CD4-positive, alpha-beta T cell treated with Interleukin-10 for 1 hour (primary cell): ENCODE measurements around the gene BCKDHB.
"Not testable (repeated sequence)": the region's sequence is repeated elsewhere in the genome, so short reads cannot be mapped to it uniquely, and the experiment has no call there.

Experiments
- DNase-seq: peaks from one replicate; pipeline ENCODE4 v3.0.0-alpha.2; 2020

Gene BCKDHB

GRCh38 chr6:80271074-80271473, 164.6 kb downstream of the BCKDHB start:
- no peak for DNase-seq

- DNase-seq = no peak
These were observed 166.5 kb downstream of the BCKDHB start for GRCh38 chr6:80272988-80273387.

- DNase-seq = no peak
These were observed 170.4 kb downstream of the BCKDHB start for GRCh38 chr6:80276861-80277260.

- no peak for DNase-seq
These were observed 171.0 kb downstream of the BCKDHB start for GRCh38 chr6:80277501-80277900.

GRCh38 chr6:80280262-80281010, 174.0 kb downstream of the BCKDHB start:
- no peak for DNase-seq

- DNase-seq = no peak
These were observed 176.6 kb downstream of the BCKDHB start for GRCh38 chr6:80282913-80283554.

- DNase-seq = no peak
These were observed 180.6 kb downstream of the BCKDHB start for GRCh38 chr6:80287112-80287511.

GRCh38 chr6:80287607-80288006, 181.1 kb downstream of the BCKDHB start:
- DNase-seq = no peak

- DNase-seq = no peak
These were observed 183.3 kb downstream of the BCKDHB start for GRCh38 chr6:80289727-80290126.

- not testable (repeated sequence) for DNase-seq
These were observed 188.1 kb downstream of the BCKDHB start for GRCh38 chr6:80294531-80294930.

GRCh38 chr6:80302716-80303115, 196.2 kb downstream of the BCKDHB start:
- no peak for DNase-seq

GRCh38 chr6:80304014-80304413, 197.5 kb downstream of the BCKDHB start:
- DNase-seq = no peak

GRCh38 chr6:80314531-80314930, 208.1 kb downstream of the BCKDHB start:
- DNase-seq = no peak

GRCh38 chr6:80316686-80317231, 210.3 kb downstream of the BCKDHB start:
- DNase-seq = no peak

- no peak for DNase-seq
These were observed 212.7 kb downstream of the BCKDHB start for GRCh38 chr6:80319196-80319595.

- no peak for DNase-seq
These were observed 214.5 kb downstream of the BCKDHB start for GRCh38 chr6:80321011-80321410.

GRCh38 chr6:80325742-80326141, 219.3 kb downstream of the BCKDHB start:
- DNase-seq = no peak

GRCh38 chr6:80328652-80329051, 222.2 kb downstream of the BCKDHB start:
- DNase-seq = no peak

GRCh38 chr6:80329496-80329895, 223.0 kb downstream of the BCKDHB start:
- no peak for DNase-seq

GRCh38 chr6:80330961-80331360, 224.5 kb downstream of the BCKDHB start:
- DNase-seq = no peak

- no peak for DNase-seq
These were observed 225.1 kb downstream of the BCKDHB start for GRCh38 chr6:80331522-80331921.

- DNase-seq = no peak
These were observed 225.5 kb downstream of the BCKDHB start for GRCh38 chr6:80331974-80332373.

GRCh38 chr6:80333342-80333741, 226.9 kb downstream of the BCKDHB start:
- DNase-seq = no peak

GRCh38 chr6:80335121-80335531, 228.7 kb downstream of the BCKDHB start:
- DNase-seq = no peak
